Endothelial cell of umbilical vein (primary cell): ENCODE results near the gene PARN.
"Not testable (repeated sequence)": the region's sequence is repeated elsewhere in the genome, so short reads cannot be mapped to it uniquely, and the experiment has no call there.

Source experiments
- CTCF ChIP-seq, 2 donors: IDR thresholded peaks; 1 replicate in 1 of 2; 2 replicates in 1 of 2; pipeline ENCODE4 v1.5.1; 2011; ENCODE audit warnings: low read length in 2 of 2, mild to moderate bottlenecking in 2 of 2, moderate library complexity in 2 of 2, control low read depth in 1 of 2, inconsistent platforms in 1 of 2, low read depth in 1 of 2; ENCODE audit not compliant: insufficient read depth in 1 of 2; ENCODE audit errors: extremely low read depth in 1 of 2
- EZH2 ChIP-seq: IDR thresholded peaks from 2 replicates; pipeline ENCODE4 v1.6.1; 2012; ENCODE audit warnings: borderline replicate concordance, low read depth, mild to moderate bottlenecking, moderate library complexity, low read length, inconsistent platforms; ENCODE audit not compliant: severe bottlenecking
- JUN ChIP-seq: IDR thresholded peaks from 2 replicates; pipeline ENCODE4 v1.6.1; 2011; ENCODE audit warnings: borderline replicate concordance, low read depth; ENCODE audit not compliant: insufficient read length, insufficient read depth
- MAX ChIP-seq: IDR thresholded peaks from 2 replicates; pipeline ENCODE4 v1.6.1; 2011; ENCODE audit not compliant: insufficient read depth, insufficient read length
- POLR2A ChIP-seq: IDR thresholded peaks from 2 replicates; pipeline ENCODE4 v1.6.1; 2012; ENCODE audit warnings: low read depth, mild to moderate bottlenecking, control low read depth, low read length

- not testable (repeated sequence) for TF ChIP-seq CTCF (IDR thresholded peaks at IDR 0.05; ENCODE audit: extremely low read depth in 1 of 2, insufficient read depth in 1 of 2, low read depth in 1 of 2, low read length in 2 of 2); MAX; EZH2; POLR2A; JUN
Measured at GRCh38 chr16:14636179-14636950, 6.3 kb upstream of the PARN start.
